ENCODE results near the gene IQCE.

- TF ChIP-seq, protein P1, sequence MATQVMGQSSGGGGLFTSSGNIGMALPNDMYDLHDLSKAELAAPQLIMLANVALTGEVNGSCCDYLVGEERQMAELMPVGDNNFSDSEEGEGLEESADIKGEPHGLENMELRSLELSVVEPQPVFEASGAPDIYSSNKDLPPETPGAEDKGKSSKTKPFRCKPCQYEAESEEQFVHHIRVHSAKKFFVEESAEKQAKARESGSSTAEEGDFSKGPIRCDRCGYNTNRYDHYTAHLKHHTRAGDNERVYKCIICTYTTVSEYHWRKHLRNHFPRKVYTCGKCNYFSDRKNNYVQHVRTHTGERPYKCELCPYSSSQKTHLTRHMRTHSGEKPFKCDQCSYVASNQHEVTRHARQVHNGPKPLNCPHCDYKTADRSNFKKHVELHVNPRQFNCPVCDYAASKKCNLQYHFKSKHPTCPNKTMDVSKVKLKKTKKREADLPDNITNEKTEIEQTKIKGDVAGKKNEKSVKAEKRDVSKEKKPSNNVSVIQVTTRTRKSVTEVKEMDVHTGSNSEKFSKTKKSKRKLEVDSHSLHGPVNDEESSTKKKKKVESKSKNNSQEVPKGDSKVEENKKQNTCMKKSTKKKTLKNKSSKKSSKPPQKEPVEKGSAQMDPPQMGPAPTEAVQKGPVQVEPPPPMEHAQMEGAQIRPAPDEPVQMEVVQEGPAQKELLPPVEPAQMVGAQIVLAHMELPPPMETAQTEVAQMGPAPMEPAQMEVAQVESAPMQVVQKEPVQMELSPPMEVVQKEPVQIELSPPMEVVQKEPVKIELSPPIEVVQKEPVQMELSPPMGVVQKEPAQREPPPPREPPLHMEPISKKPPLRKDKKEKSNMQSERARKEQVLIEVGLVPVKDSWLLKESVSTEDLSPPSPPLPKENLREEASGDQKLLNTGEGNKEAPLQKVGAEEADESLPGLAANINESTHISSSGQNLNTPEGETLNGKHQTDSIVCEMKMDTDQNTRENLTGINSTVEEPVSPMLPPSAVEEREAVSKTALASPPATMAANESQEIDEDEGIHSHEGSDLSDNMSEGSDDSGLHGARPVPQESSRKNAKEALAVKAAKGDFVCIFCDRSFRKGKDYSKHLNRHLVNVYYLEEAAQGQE (IDR thresholded peaks at IDR 0.05; ENCODE audit: low read depth), result no peak
- TF ChIP-seq POLR2A (IDR thresholded peaks at IDR 0.05; ENCODE audit: borderline replicate concordance, extremely low read depth, insufficient read depth, insufficient read length) (no peak), RAD21 (IDR thresholded peaks at IDR 0.05; ENCODE audit: low read depth) (no peak)
Measured at GRCh38 chr7:2607923-2608904, 49.4 kb downstream of the IQCE start.
